Renal pelvis (tissue), 4 donors: Measurements from ENCODE around the gene GSTP1. TPM values are rescaled to one million over a fixed set of nuclear protein-coding genes. Genes with fewer than 3 reads are reported as not detected.

Experiments
- DNase-seq: peaks from one replicate; pipeline ENCODE4 v3.0.0-alpha.2; 2013
- polyA plus RNA-seq, 3 donors: library from polyadenylated mRNA; unstranded; fragments of 120-200 nt; gene quantifications; one replicate each; pipeline ENCODE4 v1.2.1, GENCODE V29; 2013; ENCODE audit not compliant: insufficient read length in 3 of 3

The GSTP1 gene
- polyA plus RNA-seq, 3 donors, result 728 to 847 (median 806) TPM

DNA sequence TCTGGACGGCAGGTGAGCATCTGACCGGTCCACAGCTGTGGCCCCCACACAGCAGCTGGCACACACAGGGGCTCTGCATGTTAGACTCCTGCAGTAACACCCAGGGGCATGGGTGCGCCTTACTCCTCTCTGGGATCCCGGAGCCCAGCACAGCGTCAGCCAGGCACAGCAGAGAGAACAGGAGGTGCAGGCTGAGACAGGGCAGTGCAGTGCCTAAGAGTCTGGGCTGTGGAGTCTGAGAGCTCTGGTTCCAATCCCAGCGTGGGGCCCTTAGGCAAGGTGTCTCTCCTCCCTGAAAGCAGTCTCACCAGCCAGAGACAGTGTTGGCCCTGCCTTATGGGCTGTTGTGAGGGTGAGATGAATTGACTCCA, 43.8 kb downstream of the GSTP1 start:
- DNase-seq, result no peak

GRCh38 chr11:67627812-67628624, 44.4 kb downstream of the GSTP1 start:
- DNase-seq, result no peak

DNA sequence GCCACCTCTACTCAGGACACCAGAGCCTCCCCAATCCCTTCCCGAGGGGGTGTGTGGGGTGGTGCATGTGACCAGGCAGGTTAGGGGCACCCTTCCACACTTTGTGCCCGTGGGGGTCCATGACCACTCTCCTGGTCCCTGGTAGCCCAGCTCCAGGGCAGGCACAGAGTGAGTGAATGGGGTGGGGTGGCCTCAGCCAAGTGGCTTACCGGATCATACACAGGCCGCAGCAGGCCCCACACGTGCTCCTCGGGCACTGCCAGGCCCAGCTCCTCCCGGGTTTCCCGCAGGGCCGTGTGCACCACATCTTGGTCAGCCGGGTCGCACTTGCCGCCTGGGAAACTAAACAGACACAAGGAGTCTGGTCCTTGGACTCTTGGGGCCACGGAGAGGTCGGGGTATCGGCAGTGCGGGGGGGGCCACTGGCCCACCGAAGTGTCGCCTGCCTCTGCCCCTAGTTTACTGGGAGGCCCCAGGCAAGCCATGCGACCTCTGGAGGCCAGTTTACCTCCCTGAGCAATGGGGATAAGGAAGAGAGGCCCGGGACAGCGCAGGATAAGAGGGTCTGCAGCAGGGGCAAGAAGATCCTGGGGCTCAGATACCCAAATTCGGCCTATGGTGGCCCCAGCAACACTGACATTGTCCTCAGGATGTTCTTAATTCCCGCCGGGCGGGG, 45.2 kb downstream of the GSTP1 start:
- DNase-seq, result no peak

- DNase-seq, result peak; percentile 62
Observed at GRCh38 chr11:67629386-67630227, 46.0 kb downstream of the GSTP1 start, which contains the start of gene NUDT8. TSS of gene NUDT8 (minus strand) at chr11:67629937. CDS start at chr11:67629911, 26 bp downstream.

GRCh38 chr11:67630228-67630942, 46.8 kb downstream of the GSTP1 start:
- peak; percentile 97 for DNase-seq

- no peak for DNase-seq
Observed at GRCh38 chr11:67630943-67631331, 47.3 kb downstream of the GSTP1 start.

- no peak for DNase-seq
Observed at GRCh38 chr11:67631411-67631810, 47.8 kb downstream of the GSTP1 start.

DNA sequence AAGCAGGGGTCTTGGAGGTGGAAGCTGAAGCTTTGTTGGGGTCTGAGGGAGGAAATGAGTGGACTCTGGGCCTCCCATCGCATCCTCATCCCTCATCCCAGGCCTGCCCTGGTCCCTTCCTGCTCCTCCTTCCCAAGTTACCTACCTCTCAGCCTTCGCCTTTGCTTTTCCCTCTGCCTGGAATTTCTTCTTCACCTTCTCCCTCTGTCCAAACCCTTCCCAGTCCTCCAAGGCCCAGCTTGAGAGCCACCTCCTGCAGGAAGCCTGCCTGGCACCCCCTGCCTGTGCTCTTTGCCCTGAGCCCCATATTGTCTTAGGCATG, 48.2 kb downstream of the GSTP1 start:
- no peak for DNase-seq

DNA sequence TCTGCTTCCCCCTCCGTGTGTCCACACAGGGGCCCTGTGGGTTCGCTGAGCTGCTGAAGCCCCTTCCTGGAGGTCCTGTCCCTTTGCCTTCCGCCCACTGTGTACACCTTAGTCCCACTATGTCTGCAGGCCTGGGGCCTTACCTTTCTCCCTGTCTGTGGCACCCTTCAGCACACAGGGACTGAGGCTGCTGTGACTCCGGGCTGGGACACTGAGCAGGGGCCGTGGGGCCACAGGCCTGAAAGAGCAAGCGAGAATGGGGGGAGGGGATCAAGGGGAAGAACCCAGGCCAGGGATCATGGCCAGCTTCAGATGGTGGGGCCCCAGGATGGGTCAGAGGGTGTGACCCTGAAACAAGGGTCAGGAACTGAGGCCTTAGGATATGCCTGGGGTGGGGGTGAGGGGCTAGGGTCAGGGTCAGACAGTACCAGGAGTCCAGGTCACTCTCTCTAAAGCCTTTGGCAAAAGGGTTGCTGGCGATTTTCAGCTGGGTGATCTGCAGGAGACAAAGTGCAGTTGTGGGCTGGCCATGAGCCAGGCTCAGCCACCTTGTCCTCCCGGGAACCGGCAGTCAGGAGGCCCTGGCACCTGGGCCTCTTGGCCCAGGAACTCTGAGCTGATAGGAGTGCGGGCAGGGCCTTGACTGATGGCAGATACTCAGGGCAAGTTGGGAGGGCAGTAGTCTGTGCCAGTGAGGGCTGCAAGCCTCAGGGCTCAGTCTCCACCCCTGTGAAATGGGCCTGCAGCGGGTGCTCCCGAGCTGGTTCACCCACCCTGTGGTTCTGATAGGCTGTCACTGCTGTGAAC, 48.8 kb downstream of the GSTP1 start:
- DNase-seq, result no peak

- no peak for DNase-seq
Observed at GRCh38 chr11:67632982-67633755, 49.6 kb downstream of the GSTP1 start.

DNA sequence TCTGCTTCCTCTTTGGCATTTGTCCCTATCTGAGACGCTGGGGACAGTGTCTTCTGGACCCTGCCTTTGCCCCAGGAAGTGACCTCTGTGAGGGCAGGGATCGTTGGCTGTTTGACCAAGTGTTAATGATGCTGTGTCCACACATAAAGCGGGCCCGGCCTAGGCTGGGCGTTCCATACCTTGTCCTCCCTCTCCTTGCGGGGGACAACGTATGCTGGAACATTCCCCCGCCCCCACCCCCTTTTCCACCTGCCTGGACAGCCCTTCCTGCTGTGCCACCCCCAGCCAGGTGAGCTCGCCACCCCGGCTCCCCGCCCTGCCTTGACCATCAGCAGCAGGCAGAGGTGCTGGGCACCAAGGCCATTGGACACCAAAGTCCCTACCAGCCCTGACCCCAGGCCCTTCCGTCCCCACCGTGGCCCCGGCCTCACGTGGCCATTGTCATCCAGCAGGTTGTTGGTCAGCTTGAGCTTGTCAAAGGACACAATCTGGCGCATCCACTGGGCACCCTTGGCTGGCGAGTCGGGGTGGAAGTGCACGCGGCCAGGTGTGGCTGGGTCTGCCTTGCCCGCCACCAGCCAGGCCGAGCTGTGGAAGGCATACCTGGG, 50.2 kb downstream of the GSTP1 start:
- no peak for DNase-seq

DNA sequence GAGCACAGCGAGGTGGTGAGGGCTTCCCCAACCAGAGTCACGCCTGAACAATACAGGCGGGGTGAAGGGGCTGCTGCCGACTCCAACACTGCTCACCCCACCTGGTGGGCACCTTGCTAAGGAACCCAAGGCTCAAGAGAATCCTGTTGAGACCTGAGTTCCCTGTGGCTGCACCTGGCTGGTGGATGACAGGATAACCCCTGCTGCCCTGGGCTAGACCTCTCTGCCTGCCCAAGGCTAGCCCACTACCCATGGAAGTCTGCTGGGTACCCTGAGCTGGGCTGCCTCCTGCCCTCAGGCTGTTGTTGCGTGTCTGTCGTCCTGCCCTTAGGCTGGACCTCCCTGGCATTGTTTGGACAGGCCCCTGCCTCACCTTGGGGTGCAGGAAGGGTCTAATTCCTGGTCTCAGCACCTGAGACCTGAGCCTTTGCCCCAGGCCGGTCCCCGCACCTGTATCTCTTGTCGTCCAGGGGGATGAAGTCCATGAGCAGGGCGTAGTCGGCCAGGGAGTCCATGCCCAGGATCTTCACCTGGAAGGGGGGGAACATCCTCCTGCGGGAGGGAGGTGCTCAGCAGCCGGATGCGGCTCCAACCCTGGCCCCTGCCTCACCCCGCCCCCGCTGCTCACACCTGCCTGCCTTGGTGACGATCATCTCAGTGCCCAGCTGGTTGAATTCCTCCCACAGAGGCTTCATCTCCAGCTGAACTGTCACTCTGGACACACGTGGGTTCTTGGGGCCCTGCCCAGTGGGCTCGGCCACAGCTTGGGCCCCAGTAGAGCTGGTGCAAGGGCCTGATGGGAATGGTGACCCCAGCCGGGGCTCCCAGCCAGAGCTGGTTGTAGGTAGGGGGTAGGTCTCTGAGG, 51.0 kb downstream of the GSTP1 start:
- DNase-seq, result no peak

GRCh38 chr11:67635231-67635521, 51.6 kb downstream of the GSTP1 start:
- no peak for DNase-seq

Other genes starting within 250 kb of the GSTP1 start
- gene POLD4, start 230.3 kb upstream of the GSTP1 start, polyA plus RNA-seq, result 10 to 100 TPM; 29.3 to 37.4 (median 32.8) TPM
- 1 to 10 TPM; 4.8 to 8.1 (median 8.0) TPM for gene CLCF1, start 210.2 kb upstream of the GSTP1 start, polyA plus RNA-seq
- 10 to 100 TPM; 27.0 to 38.0 (median 29.7) TPM for gene RAD9A, start 191.8 kb upstream of the GSTP1 start, polyA plus RNA-seq
- gene PPP1CA, start 182.0 kb upstream of the GSTP1 start, polyA plus RNA-seq, result 100 to 1,000 TPM; 161 to 179 (median 176) TPM
- 10 to 100 TPM in 2 of 3 donors, 1 to 10 TPM in 1; 6.2 to 10.7 (median 10.0) TPM for gene TBC1D10C, start 179.7 kb upstream of the GSTP1 start, polyA plus RNA-seq
- 1 to 10 TPM; 1.9 to 5.2 (median 4.1) TPM for gene CARNS1, start 168.1 kb upstream of the GSTP1 start, polyA plus RNA-seq
- 10 to 100 TPM; 39.7 to 51.2 (median 48.3) TPM for gene RPS6KB2, start 155.3 kb upstream of the GSTP1 start, polyA plus RNA-seq
- 1 to 10 TPM; 2.1 to 3.6 (median 2.9) TPM for gene PTPRCAP, start 146.1 kb upstream of the GSTP1 start, polyA plus RNA-seq
- 10 to 100 TPM; 78.2 to 88.3 (median 85.8) TPM for gene CORO1B, start 140.3 kb upstream of the GSTP1 start, polyA plus RNA-seq
- gene GPR152, start 131.1 kb upstream of the GSTP1 start, polyA plus RNA-seq, result under 1 TPM in 1 of 3 donors, not detected in 2; 0.07 TPM
- gene CABP4, start 128.5 kb upstream of the GSTP1 start, polyA plus RNA-seq, result 1 to 10 TPM in 1 of 3 donors, under 1 TPM in 2; 0.33 to 1.1 (median 0.64) TPM
- 10 to 100 TPM; 66.5 to 80.1 (median 72.8) TPM for gene TMEM134, start 114.6 kb upstream of the GSTP1 start, polyA plus RNA-seq
- 10 to 100 TPM; 57.8 to 73.4 (median 65.9) TPM for gene AIP, start 100.8 kb upstream of the GSTP1 start, polyA plus RNA-seq
- 10 to 100 TPM; 33.3 to 41.5 (median 35.4) TPM for gene PITPNM1, start 78.4 kb upstream of the GSTP1 start, polyA plus RNA-seq
- 10 to 100 TPM; 55.7 to 61.8 (median 58.3) TPM for gene CDK2AP2, start 75.7 kb upstream of the GSTP1 start, polyA plus RNA-seq
- gene CABP2, start 60.4 kb upstream of the GSTP1 start, polyA plus RNA-seq, result under 1 TPM; 0.26 to 0.49 (median 0.40) TPM
- gene NDUFV1, start 23.1 kb downstream of the GSTP1 start, polyA plus RNA-seq, result 100 to 1,000 TPM; 194 to 244 (median 244) TPM
- gene NUDT8, start 46.1 kb downstream of the GSTP1 start, polyA plus RNA-seq, result 1 to 10 TPM; 5.7 to 6.8 (median 6.7) TPM
- gene TBX10, start 56.0 kb downstream of the GSTP1 start, polyA plus RNA-seq, result under 1 TPM in 1 of 3 donors, not detected in 2; 0.15 TPM
- 10 to 100 TPM; 31.3 to 36.3 (median 34.0) TPM for gene ACY3, start 66.9 kb downstream of the GSTP1 start, polyA plus RNA-seq
- 1 to 10 TPM; 3.2 to 4.6 (median 3.8) TPM for gene ALDH3B2, start 90.8 kb downstream of the GSTP1 start, polyA plus RNA-seq